IPS-11a (cell line): ENCODE measurements around the gene IL2RA.
"Not testable (repeated sequence)": the region's sequence is repeated elsewhere in the genome, so short reads cannot be mapped to it uniquely, and the experiment has no call there.

Experiments used
- H3K4me3 ChIP-seq: one replicate; pipeline ENCODE4 v1.5.1; 2013; ENCODE audit warnings: low read depth, low read length, control low read depth

The IL2RA gene

DNA sequence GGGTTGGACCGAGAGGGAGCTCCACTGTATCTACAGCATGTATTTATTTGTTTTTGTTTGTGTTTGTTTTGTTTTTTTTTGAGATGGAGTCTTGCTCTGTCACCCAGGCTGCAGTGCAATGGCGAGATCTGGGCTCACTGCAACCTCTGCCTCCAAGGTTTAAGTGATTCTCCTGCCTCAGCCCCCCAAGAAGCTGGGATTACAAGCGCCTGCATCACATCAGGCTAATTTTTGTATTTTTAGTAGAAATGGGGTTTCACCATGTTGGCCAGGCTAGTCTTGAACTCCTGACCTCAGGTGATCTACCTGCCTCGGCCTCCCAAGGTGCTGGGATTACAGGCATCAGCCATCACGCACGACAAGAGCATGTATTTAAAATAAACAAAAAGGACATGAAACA is 18.8 kb downstream of the IL2RA start:
- not testable (repeated sequence) for H3K4me3 ChIP-seq

- no peak overlapping the region for H3K4me3 ChIP-seq
Observed at GRCh38 chr10:6040205-6040604, 22.0 kb downstream of the IL2RA start.

DNA sequence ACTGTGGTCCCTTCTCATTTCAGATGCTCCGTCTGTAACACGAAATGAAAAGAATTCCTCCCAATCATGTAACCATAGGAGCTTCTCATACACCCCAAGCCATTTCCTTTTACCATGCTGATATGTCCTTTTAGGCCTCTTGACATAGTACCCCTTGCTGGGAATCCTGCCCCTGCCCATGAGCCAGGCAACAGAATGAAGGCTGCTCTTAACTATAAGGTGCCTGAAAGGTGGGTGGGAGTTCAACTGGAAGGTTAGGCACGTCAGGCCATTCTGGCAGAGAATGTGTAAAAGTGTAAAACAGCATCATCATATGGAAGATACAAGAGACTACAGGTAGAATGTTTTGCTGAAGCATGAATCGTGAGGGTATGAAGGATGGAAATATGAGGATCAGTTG is 22.5 kb downstream of the IL2RA start:
- no peak overlapping the region for H3K4me3 ChIP-seq

- no peak overlapping the region for H3K4me3 ChIP-seq
Observed at GRCh38 chr10:6038071-6038631, 24.0 kb downstream of the IL2RA start.

DNA sequence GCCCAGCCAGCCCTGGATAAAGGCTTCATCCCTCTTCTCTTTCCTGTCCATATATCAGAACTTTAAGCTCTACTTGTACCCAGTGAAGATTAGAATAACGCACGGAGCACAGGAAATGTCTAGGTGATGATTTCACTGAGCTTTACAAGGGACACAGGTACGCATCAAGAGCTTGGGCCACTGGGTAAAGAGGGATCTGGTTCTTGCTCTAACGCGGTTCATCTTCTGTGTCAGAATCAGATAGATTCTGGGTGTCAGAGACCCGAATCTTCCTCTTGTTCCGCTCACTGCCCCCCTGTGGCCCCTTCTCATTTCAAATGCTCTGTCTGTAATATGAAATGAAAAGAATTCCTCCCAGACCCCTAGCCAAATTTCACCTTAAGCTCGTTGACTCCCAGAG is 24.7 kb downstream of the IL2RA start:
- no peak overlapping the region for H3K4me3 ChIP-seq

DNA sequence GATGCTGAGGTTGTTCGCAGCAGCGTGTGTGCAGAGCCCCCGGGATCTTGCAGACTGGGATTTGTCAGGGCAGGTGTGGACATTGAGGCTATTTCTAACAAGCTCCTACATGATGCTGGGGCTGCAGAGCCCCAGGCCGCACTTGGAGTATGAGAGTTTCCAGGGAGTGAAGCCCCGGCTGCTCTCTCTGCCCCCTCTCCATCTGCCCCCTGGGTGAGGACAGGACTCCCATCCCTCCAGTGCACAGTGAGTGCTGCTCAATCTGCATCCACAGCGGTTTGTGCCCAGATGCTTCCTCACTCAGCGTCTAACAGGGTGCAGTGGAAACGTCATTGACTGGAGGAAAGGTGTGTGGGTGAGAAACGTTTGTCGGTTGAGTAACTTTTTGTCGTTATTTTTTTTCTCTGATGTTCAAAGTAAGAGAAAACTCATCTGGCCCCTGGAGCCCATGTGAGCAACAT is 25.3 kb downstream of the IL2RA start:
- H3K4me3 ChIP-seq = no peak overlapping the region

DNA sequence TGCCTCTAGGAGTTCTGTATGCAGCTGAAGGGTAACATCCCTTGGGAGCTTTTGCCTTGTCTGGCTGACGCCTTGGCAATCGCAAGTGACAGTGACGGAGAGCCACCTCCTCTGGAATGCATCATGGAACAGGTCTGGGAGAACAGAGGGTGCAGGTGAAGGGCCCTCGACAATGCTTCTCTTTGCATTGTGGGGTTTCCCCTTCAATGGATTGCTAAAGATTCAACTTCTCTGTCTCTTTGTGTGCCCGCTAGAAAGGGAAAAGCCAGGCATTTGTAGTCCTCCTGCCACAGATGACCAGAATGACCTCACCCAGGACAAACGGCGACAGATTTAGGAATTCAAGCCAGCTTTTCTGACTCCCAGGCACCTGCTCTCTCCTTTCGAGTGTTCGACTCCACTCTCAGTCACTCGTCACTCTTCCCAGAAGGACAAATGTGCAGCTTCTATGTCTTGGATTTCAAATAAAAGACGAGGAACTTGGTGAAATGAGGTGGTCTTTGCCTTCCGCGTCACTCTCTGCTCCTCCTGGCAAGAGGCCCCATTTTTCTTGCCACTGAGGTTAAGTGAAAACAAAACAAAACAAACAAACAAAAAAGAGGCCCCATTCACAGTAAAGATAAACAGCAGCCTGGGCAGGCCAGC is 26.1 kb downstream of the IL2RA start:
- no peak overlapping the region for H3K4me3 ChIP-seq

- H3K4me3 ChIP-seq = no peak overlapping the region
Observed at GRCh38 chr10:6035101-6035834, 26.9 kb downstream of the IL2RA start.

DNA sequence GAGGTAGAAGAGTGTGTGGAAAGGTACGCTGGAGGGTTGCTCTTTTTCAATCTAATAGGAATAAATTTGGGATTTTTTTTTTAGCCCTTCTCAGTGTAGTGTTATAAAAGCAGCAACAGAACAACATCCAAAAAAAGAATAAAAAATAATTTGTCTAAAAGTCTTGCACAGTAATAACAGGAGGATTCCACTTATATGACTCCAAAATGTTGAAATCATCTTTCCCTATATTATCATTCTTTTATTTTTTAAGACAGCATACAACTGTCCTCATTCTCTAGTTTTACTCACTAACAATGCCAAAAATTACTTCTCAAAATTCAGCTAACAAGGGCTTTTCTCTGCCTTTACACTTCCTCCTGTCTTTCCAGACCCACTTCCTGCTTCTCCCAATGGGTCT is 27.8 kb downstream of the IL2RA start:
- no peak overlapping the region for H3K4me3 ChIP-seq

DNA sequence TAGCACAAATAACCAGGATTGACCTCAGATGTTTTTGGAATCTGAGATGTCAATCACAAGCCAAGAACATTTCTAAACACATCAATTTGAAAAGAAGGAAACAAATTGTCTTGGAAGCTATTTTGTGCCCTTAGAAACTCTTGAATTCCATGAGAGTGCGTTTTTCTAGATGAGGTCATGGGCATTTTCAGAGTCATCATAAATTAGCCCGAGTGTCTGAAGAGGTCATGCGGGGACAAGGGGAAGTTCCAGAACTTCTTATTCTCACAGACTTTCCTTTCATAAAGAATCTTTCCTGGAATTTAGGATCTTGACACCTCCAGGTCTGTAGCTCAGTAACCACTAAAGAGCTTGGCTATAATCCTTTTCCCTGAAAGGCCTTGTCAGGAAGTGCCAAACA is 28.2 kb downstream of the IL2RA start:
- H3K4me3 ChIP-seq = no peak overlapping the region

GRCh38 chr10:6030940-6031339 is 31.2 kb downstream of the IL2RA start:
- no peak overlapping the region for H3K4me3 ChIP-seq

- no peak overlapping the region for H3K4me3 ChIP-seq
Observed at GRCh38 chr10:6030217-6030616, 31.9 kb downstream of the IL2RA start.

DNA sequence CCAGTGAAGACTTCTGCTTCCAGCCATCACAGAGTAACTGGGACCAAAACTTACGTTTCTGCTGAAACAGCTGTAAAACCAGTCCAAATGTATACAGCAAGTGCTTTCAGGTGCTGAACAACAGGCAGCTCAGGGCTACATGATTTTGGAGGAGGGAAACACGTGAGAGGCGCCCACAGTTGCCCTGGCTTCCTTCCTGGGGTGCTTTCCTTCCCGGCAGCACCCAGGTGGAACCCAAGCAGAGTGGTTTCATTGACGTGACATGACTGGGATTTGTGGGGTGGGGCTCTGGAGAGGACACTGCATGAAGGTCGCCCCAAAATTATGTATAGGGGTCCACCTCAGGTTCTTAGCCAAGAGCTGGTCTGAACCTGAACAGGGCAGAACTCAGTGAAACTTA is 34.2 kb downstream of the IL2RA start:
- no peak overlapping the region for H3K4me3 ChIP-seq

DNA sequence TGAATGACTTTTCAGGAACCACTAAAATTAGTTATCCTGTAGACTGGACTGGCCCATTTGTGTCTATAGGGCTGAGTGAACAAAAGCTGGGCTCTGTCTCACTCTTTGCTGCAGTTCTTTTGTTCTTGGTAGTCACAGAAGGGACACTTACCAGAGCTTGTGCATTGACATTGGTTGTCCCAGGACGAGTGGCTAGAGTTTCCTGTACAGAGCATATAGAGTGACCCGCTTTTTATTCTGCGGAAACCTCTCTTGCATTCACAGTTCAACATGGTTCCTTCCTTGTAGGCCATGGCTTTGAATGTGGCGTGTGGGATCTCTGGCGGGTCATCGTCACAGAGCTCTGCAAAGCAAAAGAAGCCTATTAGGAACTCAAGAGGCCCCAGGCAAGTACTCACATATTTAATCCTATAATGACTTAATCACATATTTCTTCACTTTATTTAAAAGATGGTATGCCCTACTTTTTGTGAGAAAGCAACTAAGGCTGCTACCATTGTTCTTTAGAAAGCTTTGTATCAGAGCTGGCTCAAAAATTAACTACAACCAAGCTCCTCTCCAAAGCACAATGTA is 36.4 kb downstream of the IL2RA start:
- no peak overlapping the region for H3K4me3 ChIP-seq

DNA sequence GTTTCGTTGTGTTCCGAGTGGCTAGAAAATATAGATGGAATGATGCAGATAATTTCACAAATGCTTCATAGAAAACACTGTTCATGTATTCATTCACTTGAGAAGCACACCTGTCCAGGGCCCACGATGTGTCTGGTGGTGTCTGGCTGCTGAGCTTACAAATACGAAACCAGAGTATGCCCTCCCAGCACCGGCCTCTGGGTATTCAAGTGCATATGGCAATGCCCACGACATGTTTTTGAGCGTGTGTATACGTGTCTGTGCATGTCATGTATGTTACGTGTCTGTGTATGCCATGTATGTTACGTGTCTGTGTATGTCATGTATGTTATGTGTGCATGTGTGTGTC is 37.9 kb downstream of the IL2RA start:
- H3K4me3 ChIP-seq = no peak overlapping the region

DNA sequence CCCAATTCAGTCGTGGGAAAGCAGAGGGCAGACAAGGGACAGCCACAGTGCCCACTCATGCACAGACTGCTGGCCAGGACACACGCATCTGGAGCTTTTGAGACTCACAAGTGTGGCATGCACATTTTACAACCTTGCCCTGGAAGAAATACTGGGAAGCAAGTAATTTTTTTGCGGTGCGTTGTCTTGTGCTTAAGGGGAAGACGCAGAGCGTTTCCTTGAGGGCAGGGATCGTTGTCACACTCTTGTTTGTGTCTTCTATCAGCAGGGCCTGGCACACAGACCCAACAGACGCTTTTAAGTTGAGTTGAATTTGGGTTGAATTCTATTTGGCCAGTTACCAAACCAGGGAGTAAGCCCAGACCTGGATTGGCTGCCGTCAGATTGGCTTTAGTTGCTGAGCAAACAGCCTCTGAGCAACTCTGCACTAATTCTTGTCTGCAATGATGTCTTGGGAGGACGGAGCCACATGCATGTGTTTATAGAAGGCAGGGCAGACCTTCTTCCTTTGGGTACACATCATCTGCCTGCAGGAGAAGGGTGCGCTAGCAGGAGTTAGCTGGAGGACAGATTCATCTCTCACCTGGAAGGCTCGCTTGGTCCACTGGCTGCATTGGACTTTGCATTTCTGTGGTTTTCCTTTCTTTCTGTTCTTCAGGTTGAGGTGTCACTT is 38.4 kb downstream of the IL2RA start:
- H3K4me3 ChIP-seq = no peak overlapping the region

GRCh38 chr10:6022660-6023059 is 39.5 kb downstream of the IL2RA start:
- H3K4me3 ChIP-seq = no peak overlapping the region

- H3K4me3 ChIP-seq = no peak overlapping the region
Observed at GRCh38 chr10:6020826-6021225, 41.3 kb downstream of the IL2RA start.

- H3K4me3 ChIP-seq = no peak overlapping the region
Observed at GRCh38 chr10:6019796-6020195, 42.4 kb downstream of the IL2RA start.

DNA sequence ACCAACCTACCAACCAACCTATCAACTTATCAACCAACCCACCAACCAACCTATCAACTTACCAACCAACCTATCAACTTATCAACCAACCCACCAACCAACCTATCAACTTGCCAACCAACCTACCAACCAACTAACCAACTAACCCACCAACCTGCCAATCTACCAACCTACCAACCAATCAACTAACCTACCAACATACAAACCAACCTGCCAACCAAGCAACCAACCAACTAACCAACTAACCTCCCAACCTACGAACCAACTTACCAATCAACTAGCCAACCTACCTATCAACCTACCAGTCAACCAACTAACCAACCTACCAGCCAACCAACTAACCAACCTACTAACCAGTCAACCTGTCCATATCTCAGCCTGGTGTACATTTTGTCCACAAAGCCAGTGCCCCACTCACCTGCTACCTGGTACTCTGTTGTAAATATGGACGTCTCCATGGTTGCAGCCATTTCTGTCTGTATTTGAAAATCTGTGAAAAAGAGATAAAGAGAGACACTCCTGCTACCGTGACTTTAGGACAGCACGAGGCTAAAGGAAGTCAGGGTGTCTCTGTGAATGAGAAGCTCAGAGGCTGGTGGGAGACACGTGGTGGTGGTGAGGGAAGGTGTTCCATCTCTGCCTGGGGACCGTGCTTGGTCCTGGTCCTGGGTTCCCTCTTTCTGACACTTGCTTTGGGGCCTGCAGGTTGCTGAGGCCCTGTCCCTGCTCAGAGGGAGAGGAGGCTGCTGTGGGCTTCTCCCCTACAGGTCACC is 43.0 kb downstream of the IL2RA start:
- no peak overlapping the region for H3K4me3 ChIP-seq

DNA sequence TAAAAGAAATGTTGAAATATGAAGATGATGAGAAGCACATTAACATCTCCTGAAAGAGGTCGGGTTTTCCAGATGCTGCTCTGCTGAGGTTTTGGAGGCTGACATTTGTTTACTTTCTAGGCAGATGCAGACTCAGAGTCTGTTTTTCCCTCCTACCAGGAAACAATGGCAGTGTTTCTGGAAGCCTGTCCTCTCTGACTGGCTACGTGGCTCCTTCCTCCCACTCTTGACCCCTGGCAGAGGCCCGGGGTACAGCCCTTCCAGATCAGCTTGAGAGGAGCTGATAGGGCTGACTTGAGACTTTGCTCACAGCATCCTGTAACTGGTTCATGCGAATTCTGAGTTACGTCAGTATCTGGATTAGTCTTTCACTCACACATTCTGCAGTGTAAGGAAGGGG is 43.7 kb downstream of the IL2RA start:
- H3K4me3 ChIP-seq = no peak overlapping the region
